Parathyroid adenoma (tissue), 2 donors: Measurements from ENCODE around the gene ARHGEF10L.

Source experiments
- H2AFZ ChIP-seq: fragments of 300-600 bp; sonication (generic); one replicate; pipeline ENCODE4 v1.7.0; 2017; ENCODE audit warnings: antibody characterized with exemption, mild to moderate bottlenecking
- H3K27ac ChIP-seq: fragments of 300-600 bp; sonication (generic); one replicate; pipeline ENCODE4 v1.7.0; 2017
- H3K27me3 ChIP-seq: fragments of 300-600 bp; sonication (generic); one replicate; pipeline ENCODE4 v1.7.0; 2017; ENCODE audit warnings: low read length; ENCODE audit not compliant: control insufficient read depth, insufficient read depth
- H3K36me3 ChIP-seq: fragments of 300-600 bp; sonication (generic); one replicate; pipeline ENCODE4 v1.7.0; 2017; ENCODE audit warnings: low read length; ENCODE audit not compliant: control insufficient read depth, insufficient read depth
- H3K4me1 ChIP-seq: fragments of 300-600 bp; sonication (generic); one replicate; pipeline ENCODE4 v1.7.0; 2017; ENCODE audit warnings: control low read depth
- H3K4me2 ChIP-seq: fragments of 300-600 bp; sonication (generic); one replicate; pipeline ENCODE4 v1.7.0; 2017; ENCODE audit warnings: low read length
- H3K4me3 ChIP-seq: fragments of 300-600 bp; sonication (generic); one replicate; pipeline ENCODE4 v1.7.0; 2017; ENCODE audit warnings: low read depth, low read length
- H3K79me2 ChIP-seq: fragments of 300-600 bp; sonication (generic); one replicate; pipeline ENCODE4 v1.7.0; 2017; ENCODE audit warnings: control low read depth
- H3K9ac ChIP-seq: fragments of 300-600 bp; sonication (generic); one replicate; pipeline ENCODE4 v1.7.0; 2017; ENCODE audit warnings: mild to moderate bottlenecking
- H3K9me3 ChIP-seq: fragments of 300-600 bp; sonication (generic); one replicate; pipeline ENCODE4 v1.7.0; 2017; ENCODE audit warnings: low read length; ENCODE audit not compliant: control insufficient read depth
- TF ChIP-seq, protein P1 (sequence below): fragments of 300-600 bp; sonication (generic); IDR thresholded peaks from one replicate; pipeline ENCODE4 v1.7.0; 2017; ENCODE audit warnings: antibody characterized with exemption, mild to moderate bottlenecking
- donor health status: primary hyperparathyroidism.

The ARHGEF10L gene

DNA sequence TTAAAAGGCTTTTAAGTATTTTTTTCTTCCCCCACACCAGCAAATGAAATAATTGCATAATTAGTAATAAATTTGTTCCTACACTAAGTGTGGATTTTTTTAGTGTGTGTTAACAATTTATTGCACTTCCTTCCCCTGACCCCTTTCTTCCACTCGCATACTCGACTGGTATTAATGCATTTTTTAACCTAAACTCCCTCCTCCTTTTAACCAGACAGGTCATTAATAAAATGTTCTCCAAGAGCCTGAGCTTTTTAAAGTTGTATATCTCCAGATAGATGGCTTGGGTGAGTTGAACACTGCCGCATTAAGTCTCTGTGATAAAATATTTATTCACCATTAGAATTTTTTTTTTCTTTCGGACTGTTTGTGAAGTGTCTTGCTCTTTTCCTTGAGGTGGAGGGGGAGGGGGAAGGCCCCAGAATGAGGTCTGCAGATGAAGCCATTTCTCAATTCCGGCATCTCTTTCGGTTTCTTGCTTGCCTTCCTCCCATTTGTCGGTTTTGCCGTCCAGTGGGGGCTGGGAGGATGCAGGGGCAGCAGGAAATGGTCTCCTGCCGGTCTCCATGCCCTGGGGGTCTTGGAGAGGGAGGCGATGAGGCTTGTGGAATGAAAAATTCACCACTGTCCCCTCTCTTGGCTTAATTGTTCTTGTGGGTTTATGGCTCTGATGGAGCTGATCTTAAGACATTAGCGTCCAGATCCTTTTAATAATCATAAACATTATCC, 151.6 kb downstream of the ARHGEF10L start:
- H2AFZ ChIP-seq, result no peak overlapping the region
- no peak overlapping the region for H3K4me2 ChIP-seq
- H3K27me3 ChIP-seq, result no peaks in the 10 kb centered on the region
- no peaks in the 10 kb centered on the region for H3K79me2 ChIP-seq
- H3K9ac ChIP-seq, result no peak overlapping the region
- TF ChIP-seq, protein P1, sequence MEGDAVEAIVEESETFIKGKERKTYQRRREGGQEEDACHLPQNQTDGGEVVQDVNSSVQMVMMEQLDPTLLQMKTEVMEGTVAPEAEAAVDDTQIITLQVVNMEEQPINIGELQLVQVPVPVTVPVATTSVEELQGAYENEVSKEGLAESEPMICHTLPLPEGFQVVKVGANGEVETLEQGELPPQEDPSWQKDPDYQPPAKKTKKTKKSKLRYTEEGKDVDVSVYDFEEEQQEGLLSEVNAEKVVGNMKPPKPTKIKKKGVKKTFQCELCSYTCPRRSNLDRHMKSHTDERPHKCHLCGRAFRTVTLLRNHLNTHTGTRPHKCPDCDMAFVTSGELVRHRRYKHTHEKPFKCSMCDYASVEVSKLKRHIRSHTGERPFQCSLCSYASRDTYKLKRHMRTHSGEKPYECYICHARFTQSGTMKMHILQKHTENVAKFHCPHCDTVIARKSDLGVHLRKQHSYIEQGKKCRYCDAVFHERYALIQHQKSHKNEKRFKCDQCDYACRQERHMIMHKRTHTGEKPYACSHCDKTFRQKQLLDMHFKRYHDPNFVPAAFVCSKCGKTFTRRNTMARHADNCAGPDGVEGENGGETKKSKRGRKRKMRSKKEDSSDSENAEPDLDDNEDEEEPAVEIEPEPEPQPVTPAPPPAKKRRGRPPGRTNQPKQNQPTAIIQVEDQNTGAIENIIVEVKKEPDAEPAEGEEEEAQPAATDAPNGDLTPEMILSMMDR, result no peak
- H3K36me3 ChIP-seq, result no peaks in the 10 kb centered on the region
- H3K27ac ChIP-seq, result no peak overlapping the region
- H3K4me3 ChIP-seq, result no peak overlapping the region
- H3K4me1 ChIP-seq, result no peaks in the 10 kb centered on the region
- no peaks in the 10 kb centered on the region for H3K9me3 ChIP-seq

DNA sequence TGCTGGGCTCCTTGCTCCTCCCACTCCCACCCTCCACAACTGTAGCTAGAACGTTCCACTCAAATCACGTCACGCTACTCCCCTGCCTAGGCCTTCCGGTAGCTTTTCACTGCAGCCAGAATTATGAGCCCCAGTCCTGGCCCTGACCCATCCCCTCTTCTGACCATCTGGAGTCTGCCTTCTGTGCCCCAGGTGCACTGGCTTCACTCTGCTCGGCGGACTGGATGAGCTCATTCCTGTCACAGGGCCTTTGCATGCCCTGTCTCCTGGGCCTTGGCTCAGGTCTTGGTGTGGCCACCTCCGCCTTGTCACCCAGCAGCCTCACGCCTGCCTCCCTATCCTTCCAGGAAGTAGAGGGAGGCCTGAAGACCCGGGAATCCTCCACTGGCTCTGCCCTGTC, 153.1 kb downstream of the ARHGEF10L start:
- no peaks in the 10 kb centered on the region for H3K36me3 ChIP-seq
- H3K9ac ChIP-seq, result no peak overlapping the region
- H3K4me2 ChIP-seq, result no peak overlapping the region

DNA sequence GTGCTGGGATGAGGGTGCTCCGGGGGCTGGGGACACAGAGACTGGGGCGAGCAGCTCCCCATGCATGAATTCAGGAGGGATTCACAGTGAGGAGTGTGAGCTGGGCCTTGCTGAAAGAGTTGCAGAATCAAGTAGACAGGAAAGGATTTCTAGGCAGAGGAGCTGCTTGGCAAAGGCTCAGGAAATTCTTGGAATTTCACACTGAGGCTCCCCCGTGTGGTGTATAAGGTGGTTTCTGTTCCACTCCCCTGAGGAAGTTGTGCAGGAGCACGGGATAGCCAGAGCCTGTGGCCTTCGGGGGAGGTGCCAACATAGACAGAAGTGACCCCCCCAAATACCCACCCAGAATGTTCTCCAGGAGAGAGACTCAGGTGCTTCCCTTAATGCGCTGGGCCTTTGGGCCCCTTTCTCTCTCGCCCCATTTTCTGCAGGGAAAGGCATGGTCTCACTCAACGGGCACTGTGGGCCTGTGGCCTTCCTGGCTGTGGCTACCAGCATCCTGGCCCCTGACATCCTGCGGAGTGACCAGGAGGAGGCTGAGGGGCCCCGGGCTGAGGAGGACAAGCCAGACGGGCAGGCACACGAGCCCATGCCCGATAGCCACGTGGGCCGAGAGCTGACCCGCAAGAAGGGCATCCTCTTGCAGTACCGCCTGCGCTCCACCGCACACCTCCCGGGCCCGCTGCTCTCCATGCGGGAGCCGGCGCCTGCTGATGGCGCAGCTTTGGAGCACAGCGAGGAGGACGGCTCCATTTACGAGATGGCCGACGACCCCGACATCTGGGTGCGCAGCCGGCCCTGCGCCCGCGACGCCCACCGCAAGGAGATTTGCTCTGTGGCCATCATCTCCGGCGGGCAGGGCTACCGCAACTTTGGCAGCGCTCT, 157.2 kb downstream of the ARHGEF10L start:
- H3K9ac ChIP-seq, result no peak overlapping the region
- H3K36me3 ChIP-seq, result no peaks in the 10 kb centered on the region
- H3K27ac ChIP-seq, result no peak overlapping the region
- H2AFZ ChIP-seq, result no peak overlapping the region
- TF ChIP-seq, protein P1, result no peak
- H3K4me1 ChIP-seq, result no peaks in the 10 kb centered on the region
- no peaks in the 10 kb centered on the region for H3K27me3 ChIP-seq
- H3K79me2 ChIP-seq, result no peaks in the 10 kb centered on the region
- no peak overlapping the region for H3K4me2 ChIP-seq
- H3K4me3 ChIP-seq, result no peak overlapping the region
- H3K9me3 ChIP-seq, result no peaks in the 10 kb centered on the region

More for the DNA sequence above, 153.1 kb downstream of the ARHGEF10L start:
- Histone ChIP-seq H3K4me3 (no peak overlapping the region), H2AFZ (no peak overlapping the region), H3K79me2 (no peaks in the 10 kb centered on the region), H3K27ac (no peak overlapping the region), H3K9me3 (no peaks in the 10 kb centered on the region), H3K4me1 (no peaks in the 10 kb centered on the region), H3K27me3 (no peaks in the 10 kb centered on the region)
- TF ChIP-seq, protein P1, result no peak

DNA sequence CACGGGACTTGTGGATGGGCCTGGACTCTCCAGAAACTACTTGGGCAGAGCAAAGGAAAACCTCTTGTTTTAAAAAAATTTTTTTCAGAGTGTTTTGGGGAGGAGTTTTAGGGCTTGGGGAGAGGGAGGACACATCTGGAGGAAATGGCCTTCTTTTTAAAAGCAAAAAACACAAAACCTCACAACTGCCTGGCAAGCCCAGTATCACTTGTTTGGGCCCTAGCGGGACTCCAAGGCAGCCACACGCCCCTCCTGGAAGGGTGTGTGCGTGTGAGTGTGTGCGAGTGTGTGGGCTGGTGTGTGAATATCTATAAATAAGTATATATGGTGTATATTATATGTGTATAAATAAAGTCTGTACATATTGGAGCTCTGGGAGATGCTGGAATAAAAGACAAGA, 158.0 kb downstream of the ARHGEF10L start:
- H3K4me3 ChIP-seq, result no peak overlapping the region

More for the DNA sequence above, 158.0 kb downstream of the ARHGEF10L start:
- no peaks in the 10 kb centered on the region for H3K36me3 ChIP-seq
- H3K4me2 ChIP-seq, result no peak overlapping the region
- TF ChIP-seq, protein P1, result no peak
- H3K79me2 ChIP-seq, result no peaks in the 10 kb centered on the region
- H3K27ac ChIP-seq, result no peak overlapping the region
- H3K9ac ChIP-seq, result no peak overlapping the region
- H3K27me3 ChIP-seq, result no peaks in the 10 kb centered on the region
- no peak overlapping the region for H2AFZ ChIP-seq
- no peaks in the 10 kb centered on the region for H3K4me1 ChIP-seq
- H3K9me3 ChIP-seq, result no peaks in the 10 kb centered on the region
